Measurements from ENCODE around the gene TRAPPC10. TPM values are rescaled to one million over a fixed set of nuclear protein-coding genes. Genes with fewer than 3 reads are reported as not detected.

The TRAPPC10 gene
- total RNA-seq, 3 donors from 2014 or later (not counting 1 experiment from before 2014, with no cell fraction given), result 187 to 232 (median 213) TPM

DNA sequence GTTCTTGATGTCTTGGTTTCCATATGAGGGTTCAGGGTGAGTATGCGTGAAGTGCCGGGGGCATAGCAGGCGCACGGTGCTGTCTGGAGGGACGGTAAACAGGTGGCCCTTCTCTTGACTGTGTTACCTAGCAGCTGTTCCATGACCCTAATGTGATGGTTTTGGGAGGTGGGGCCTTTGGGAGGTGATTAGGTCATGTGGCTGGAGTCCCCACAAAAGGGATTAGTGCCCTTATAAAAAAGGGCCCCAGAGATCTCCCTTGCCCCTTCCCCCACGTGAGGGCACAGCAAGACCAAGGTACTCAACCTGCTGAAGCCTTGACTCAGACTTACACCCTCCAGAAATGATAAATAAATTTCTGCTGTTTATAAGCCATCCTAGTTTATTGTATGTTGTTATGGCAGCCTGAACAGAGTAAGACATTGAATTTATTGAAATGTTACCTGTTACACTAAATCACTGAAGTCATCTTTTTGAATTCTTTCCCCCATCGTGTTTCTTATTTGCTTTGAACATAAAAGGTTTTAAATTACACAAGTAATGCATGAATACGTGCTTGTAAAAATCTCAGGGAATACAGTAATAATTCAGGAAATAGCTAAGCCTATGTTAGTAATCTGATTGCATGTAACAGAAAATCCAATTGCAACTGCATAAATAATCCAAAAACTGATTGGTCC lies 15.6 kb downstream of the TRAPPC10 start:
- H3K36me3 Mint-ChIP-seq, result no peaks in the 10 kb centered on the region
- DNase-seq, result no peak

DNA sequence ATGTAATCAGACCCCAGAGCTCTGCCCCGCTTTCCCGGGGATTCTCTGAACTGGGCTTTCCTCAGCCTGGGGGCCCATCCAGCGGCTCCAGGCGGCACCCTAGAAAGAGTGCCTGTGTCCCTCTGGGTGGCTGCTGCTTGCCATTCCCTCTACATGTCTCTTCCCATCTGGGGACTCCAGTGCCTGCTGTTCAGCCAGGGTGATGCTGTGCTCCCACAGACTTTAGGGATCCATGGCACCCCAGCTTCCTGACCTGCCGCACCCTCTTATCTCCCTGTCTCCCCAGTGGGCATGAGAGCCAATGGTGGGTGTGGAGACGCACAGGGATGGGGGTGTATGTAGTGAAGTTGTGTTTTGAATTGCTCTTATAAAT lies 16.2 kb downstream of the TRAPPC10 start:
- Mint-ChIP-seq H3K27ac (peak overlapping the region; percentile 83 to 95), H3K4me1 (peaks cover 83 to 90% of the 10 kb centered on the region in 2 donors), H3K4me3 (no peak overlapping the region), H3K36me3 (peaks cover 4% of the 10 kb centered on the region), H3K9me3 (no peaks in the 10 kb centered on the region), H3K27me3 (ENCODE audit: low read depth in 2 of 2) (no peaks in the 10 kb centered on the region)
- no peak overlapping the region for H3K4me3 ChIP-seq (ENCODE audit: low read length)
- no peaks in the 10 kb centered on the region for H3K27me3 ChIP-seq (ENCODE audit: control insufficient read depth, insufficient read depth, low read length)
- 94% methylated on average over 6 of the region's 6 CpGs for WGBS (ENCODE audit: insufficient coverage)
- DNase-seq (no peak), ATAC-seq (no peak)
- TF ChIP-seq, protein P1, sequence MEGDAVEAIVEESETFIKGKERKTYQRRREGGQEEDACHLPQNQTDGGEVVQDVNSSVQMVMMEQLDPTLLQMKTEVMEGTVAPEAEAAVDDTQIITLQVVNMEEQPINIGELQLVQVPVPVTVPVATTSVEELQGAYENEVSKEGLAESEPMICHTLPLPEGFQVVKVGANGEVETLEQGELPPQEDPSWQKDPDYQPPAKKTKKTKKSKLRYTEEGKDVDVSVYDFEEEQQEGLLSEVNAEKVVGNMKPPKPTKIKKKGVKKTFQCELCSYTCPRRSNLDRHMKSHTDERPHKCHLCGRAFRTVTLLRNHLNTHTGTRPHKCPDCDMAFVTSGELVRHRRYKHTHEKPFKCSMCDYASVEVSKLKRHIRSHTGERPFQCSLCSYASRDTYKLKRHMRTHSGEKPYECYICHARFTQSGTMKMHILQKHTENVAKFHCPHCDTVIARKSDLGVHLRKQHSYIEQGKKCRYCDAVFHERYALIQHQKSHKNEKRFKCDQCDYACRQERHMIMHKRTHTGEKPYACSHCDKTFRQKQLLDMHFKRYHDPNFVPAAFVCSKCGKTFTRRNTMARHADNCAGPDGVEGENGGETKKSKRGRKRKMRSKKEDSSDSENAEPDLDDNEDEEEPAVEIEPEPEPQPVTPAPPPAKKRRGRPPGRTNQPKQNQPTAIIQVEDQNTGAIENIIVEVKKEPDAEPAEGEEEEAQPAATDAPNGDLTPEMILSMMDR (IDR thresholded peaks at IDR 0.05), result no peak
- H3K27ac ChIP-seq (ENCODE audit: low read length), result no peak overlapping the region
- H3K4me1 ChIP-seq (ENCODE audit: control insufficient read depth, insufficient read depth, low read length), result peaks cover 60% of the 10 kb centered on the region
- H3K36me3 ChIP-seq (ENCODE audit: control insufficient read depth, insufficient read depth, low read length), result peaks cover 24% of the 10 kb centered on the region
- peaks cover 4% of the 10 kb centered on the region for H3K9me3 ChIP-seq (ENCODE audit: control insufficient read depth, insufficient read depth, low read length)
- intact Hi-C loops (cut with micrococcal nuclease), result loop anchor here (2.0 kb wide), 1 partner anchor 15 kb away; the partner anchor contains the start of gene TRAPPC10

More for the DNA sequence above, 15.6 kb downstream of the TRAPPC10 start:
- H3K9me3 ChIP-seq (ENCODE audit: control insufficient read depth, insufficient read depth, low read length), result peaks cover 4% of the 10 kb centered on the region
- H3K4me1 ChIP-seq (ENCODE audit: control insufficient read depth, insufficient read depth, low read length), result peaks cover 65% of the 10 kb centered on the region
- peaks cover 84 to 89% of the 10 kb centered on the region in 2 donors for H3K4me1 Mint-ChIP-seq
- intact Hi-C loops (cut with micrococcal nuclease), result loop anchor here (2.0 kb wide), 1 partner anchor 15 kb away; the partner anchor contains the start of gene TRAPPC10
- TF ChIP-seq, protein P1 (IDR thresholded peaks at IDR 0.05), result no peak
- no peaks in the 10 kb centered on the region for H3K27me3 Mint-ChIP-seq (ENCODE audit: low read depth in 2 of 2)
- no peaks in the 10 kb centered on the region for H3K27me3 ChIP-seq (ENCODE audit: control insufficient read depth, insufficient read depth, low read length)
- H3K27ac ChIP-seq (ENCODE audit: low read length), result no peak overlapping the region
- no peaks in the 10 kb centered on the region for H3K9me3 Mint-ChIP-seq
- 96% methylated on average over 8 of the region's 8 CpGs for WGBS (ENCODE audit: insufficient coverage)
- ATAC-seq, result no peak
- peak overlapping the region; percentile 83 to 95 for H3K27ac Mint-ChIP-seq
- no peak overlapping the region for H3K4me3 ChIP-seq (ENCODE audit: low read length)
- H3K4me3 Mint-ChIP-seq, result peak overlapping the region; percentile 1
- H3K36me3 ChIP-seq (ENCODE audit: control insufficient read depth, insufficient read depth, low read length), result peaks cover 19% of the 10 kb centered on the region

- no peak overlapping the region for H3K27ac ChIP-seq (ENCODE audit: low read length)
- H3K4me3 ChIP-seq (ENCODE audit: low read length), result no peak overlapping the region
- peaks cover 84 to 91% of the 10 kb centered on the region in 2 donors for H3K4me1 Mint-ChIP-seq
- H3K36me3 ChIP-seq (ENCODE audit: control insufficient read depth, insufficient read depth, low read length), result peaks cover 31% of the 10 kb centered on the region
- H3K4me1 ChIP-seq (ENCODE audit: control insufficient read depth, insufficient read depth, low read length), result peaks cover 49% of the 10 kb centered on the region
- WGBS (ENCODE audit: insufficient coverage), result 94% methylated on average over 6 of the region's 6 CpGs
- peaks cover 8% of the 10 kb centered on the region for H3K36me3 Mint-ChIP-seq
- DNase-seq (no peak), ATAC-seq (no peak)
- no peaks in the 10 kb centered on the region for H3K27me3 Mint-ChIP-seq (ENCODE audit: low read depth in 2 of 2)
- TF ChIP-seq, protein P1 (IDR thresholded peaks at IDR 0.05), result no peak
- intact Hi-C loops (cut with micrococcal nuclease), result loop anchor here (2.0 kb wide), 1 partner anchor 17 kb away; the partner anchor contains the start of gene TRAPPC10
- H3K9me3 ChIP-seq (ENCODE audit: control insufficient read depth, insufficient read depth, low read length), result peaks cover 4% of the 10 kb centered on the region
- peak overlapping the region; percentile 45 for H3K4me3 Mint-ChIP-seq
- H3K9me3 Mint-ChIP-seq, result no peaks in the 10 kb centered on the region
- peak overlapping the region; percentile 83 to 95 for H3K27ac Mint-ChIP-seq
- no peaks in the 10 kb centered on the region for H3K27me3 ChIP-seq (ENCODE audit: control insufficient read depth, insufficient read depth, low read length)
These were observed 17.5 kb downstream of the TRAPPC10 start for GRCh38 chr21:44029460-44030087.
